MCF 10A (cell line): ENCODE results near the gene CNTNAP1. TPM values are rescaled to one million over a fixed set of nuclear protein-coding genes. Genes with fewer than 3 reads are reported as not detected.

Source experiments
- BruUV-seq: library from RNA; stranded (reverse); fragments of 400-500 nt; replicated peaks from 2 replicates; lab custom pipeline; 2021; lab: Mats Ljungman, UMichigan
- CTCF ChIA-PET: fragments of 300-600 bp; sonication (Branson Sonifier 250); formaldehyde crosslinking; extraction: SDS; loops from one replicate; lab custom pipeline; 2021; ENCODE audit warnings: antibody characterized with exemption, inconsistent platforms; lab: Yijun Ruan, JAX
- POLR2A ChIA-PET: fragments of 300-600, 350-650 bp; sonication (Branson Sonifier 250); formaldehyde crosslinking; extraction: SDS; loops from one replicate; lab custom pipeline; 2020; ENCODE audit warnings: antibody characterized with exemption, inconsistent platforms; lab: Yijun Ruan, JAX
- DNase-seq: peaks from one replicate; pipeline ENCODE4 v3.0.0-alpha.2; 2018; ENCODE audit not compliant: unreplicated experiment
- H3K27ac Mint-ChIP-seq: one replicate; pipeline ENCODE4 v1.8.0; 2022; ENCODE audit warnings: mild to moderate bottlenecking, low read depth, mixed read lengths; ENCODE audit not compliant: unreplicated experiment
- H3K27me3 Mint-ChIP-seq: one replicate; pipeline ENCODE4 v1.8.0; 2022; ENCODE audit warnings: mixed read lengths; ENCODE audit not compliant: insufficient read depth, unreplicated experiment
- H3K36me3 Mint-ChIP-seq: one replicate; pipeline ENCODE4 v1.8.0; 2022; ENCODE audit warnings: mild to moderate bottlenecking, moderate library complexity, mixed read lengths; ENCODE audit not compliant: insufficient read depth, unreplicated experiment
- H3K4me1 Mint-ChIP-seq: one replicate; pipeline ENCODE4 v1.8.0; 2022; ENCODE audit warnings: mixed read lengths; ENCODE audit not compliant: insufficient read depth, unreplicated experiment
- H3K4me3 Mint-ChIP-seq: one replicate; pipeline ENCODE4 v1.8.0; 2022; ENCODE audit warnings: mild to moderate bottlenecking, moderate library complexity, mixed read lengths; ENCODE audit not compliant: unreplicated experiment
- H3K9me3 Mint-ChIP-seq: one replicate; pipeline ENCODE4 v1.8.0; 2022; ENCODE audit warnings: mixed read lengths; ENCODE audit not compliant: unreplicated experiment
- intact Hi-C: fragments of 100-400 bp; cut with micrococcal nuclease; formaldehyde crosslinking; loops from 2 replicates; pipeline ENCODE4 v1.14.1; 2022
- total RNA-seq: library from RNA; stranded (reverse); gene quantifications from 2 replicates; pipeline ENCODE4 v1.2.3, GENCODE V29; 2022
- TF ChIP-seq, protein P1 (sequence below): fragments of 200-600 bp; IDR thresholded peaks from one replicate; pipeline ENCODE4 v1.8.0; 2022; ENCODE audit warnings: antibody characterized with exemption, mild to moderate bottlenecking; ENCODE audit not compliant: unreplicated experiment

CNTNAP1 gene
- total RNA-seq, 1 experiment from 2014 or later = 1.2 TPM

DNA sequence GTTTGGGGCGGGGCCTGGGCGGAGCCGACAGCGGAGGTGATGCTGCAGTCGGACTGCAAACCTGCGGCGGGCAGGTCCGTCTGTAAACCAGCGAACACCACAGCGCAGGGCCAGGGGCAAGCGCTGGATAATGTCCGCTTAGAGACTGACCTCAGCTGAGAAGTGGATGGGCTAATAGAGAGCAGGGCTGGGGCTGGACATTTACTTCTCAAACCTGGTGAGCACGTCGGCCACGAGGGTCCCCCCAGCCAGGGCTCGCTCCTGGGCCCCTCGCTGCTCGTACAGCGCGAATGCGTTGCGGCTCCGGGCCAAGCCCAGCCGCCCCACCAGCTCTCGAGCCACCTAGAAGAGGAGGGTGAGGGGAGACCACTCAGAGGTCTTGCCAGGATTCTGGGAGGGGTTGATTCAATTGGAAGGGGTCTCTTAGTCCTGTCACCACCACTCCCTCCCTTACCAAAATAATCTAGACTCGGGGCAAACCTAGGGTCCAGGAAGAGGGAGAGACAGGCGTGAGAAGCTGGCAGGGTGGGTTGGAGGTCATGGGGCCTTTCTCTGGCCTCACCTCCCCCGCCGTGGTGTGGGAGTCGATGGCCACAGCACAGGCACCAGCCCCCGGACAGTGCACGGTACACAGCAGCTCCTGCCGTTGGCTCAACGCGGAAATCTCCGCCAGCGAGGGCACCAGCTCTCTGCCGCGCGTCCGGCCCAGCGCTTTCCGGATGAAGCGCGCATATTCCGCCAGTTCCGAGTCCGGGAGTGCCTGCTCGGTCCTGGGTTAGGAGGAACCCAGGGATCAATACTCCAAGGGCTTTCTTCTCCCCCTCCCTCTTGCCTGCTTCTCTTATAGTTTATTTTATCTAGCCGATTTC, 11.3 kb upstream of the CNTNAP1 start:
- no peaks in the 10 kb centered on the region for H3K9me3 Mint-ChIP-seq
- peaks cover 42% of the 10 kb centered on the region for H3K4me1 Mint-ChIP-seq
- H3K27me3 Mint-ChIP-seq = no peaks in the 10 kb centered on the region
- TF ChIP-seq, protein P1, sequence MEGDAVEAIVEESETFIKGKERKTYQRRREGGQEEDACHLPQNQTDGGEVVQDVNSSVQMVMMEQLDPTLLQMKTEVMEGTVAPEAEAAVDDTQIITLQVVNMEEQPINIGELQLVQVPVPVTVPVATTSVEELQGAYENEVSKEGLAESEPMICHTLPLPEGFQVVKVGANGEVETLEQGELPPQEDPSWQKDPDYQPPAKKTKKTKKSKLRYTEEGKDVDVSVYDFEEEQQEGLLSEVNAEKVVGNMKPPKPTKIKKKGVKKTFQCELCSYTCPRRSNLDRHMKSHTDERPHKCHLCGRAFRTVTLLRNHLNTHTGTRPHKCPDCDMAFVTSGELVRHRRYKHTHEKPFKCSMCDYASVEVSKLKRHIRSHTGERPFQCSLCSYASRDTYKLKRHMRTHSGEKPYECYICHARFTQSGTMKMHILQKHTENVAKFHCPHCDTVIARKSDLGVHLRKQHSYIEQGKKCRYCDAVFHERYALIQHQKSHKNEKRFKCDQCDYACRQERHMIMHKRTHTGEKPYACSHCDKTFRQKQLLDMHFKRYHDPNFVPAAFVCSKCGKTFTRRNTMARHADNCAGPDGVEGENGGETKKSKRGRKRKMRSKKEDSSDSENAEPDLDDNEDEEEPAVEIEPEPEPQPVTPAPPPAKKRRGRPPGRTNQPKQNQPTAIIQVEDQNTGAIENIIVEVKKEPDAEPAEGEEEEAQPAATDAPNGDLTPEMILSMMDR = no peak
- no peak overlapping the region for H3K27ac Mint-ChIP-seq
- no TSS peak for BruUV-seq
- intact Hi-C loops = no loop called here
- ChIA-PET POLR2A (interaction anchor here (1.1 to 10.9 kb wide), 8 partner anchors 9 to 93 kb away, joined by 3 to 158 read pairs (median 7); partner anchors contain the start of genes EZH1, PSMC3IP, RETREG3 and TUBG1), CTCF (interaction anchor here (0.7 to 3.4 kb wide), 6 partner anchors 44 to 103 kb away, joined by 3 to 13 read pairs (median 4); partner anchors contain the start of gene PSMC3IP)
- peaks cover 50% of the 10 kb centered on the region for H3K36me3 Mint-ChIP-seq
- no peak for DNase-seq
- H3K4me3 Mint-ChIP-seq = peak overlapping the region; percentile 25

DNA sequence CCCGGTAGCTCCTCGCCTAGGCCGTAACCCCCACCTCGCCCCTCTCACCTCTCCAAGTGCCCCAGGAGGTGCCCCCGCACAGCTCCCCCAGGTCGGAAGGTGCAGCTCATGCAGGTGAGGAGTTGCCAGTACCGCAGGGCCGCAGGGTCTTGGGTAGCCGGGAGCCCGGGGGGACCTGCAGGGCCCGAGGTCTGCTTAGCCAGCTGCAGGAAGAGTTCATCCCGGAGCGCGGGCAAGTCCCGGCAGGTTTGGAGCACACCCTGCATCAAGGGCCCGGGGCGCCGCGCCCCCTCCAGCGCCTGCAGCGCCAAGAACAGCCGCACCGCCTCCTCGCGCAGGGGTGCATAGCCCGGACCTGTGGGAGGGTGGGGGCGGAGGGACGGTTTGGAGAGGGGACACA, 10.3 kb upstream of the CNTNAP1 start:
- peak; percentile 27 for DNase-seq
- Mint-ChIP-seq H3K27me3 (no peaks in the 10 kb centered on the region), H3K9me3 (no peaks in the 10 kb centered on the region), H3K36me3 (peaks cover 47% of the 10 kb centered on the region), H3K27ac (no peak overlapping the region), H3K4me3 (peak overlapping the region; percentile 25), H3K4me1 (peaks cover 38% of the 10 kb centered on the region)
- POLR2A ChIA-PET = interaction anchor here (0.6 to 10.9 kb wide), 11 partner anchors 10 to 136 kb away, joined by 3 to 158 read pairs (median 5); partner anchors contain the start of genes EZH1, NAGLU, PSMC3IP and RETREG3
- CTCF ChIA-PET = interaction anchor here (0.7 to 3.4 kb wide), 5 partner anchors 45 to 94 kb away, joined by 3 to 13 read pairs (median 3); partner anchors contain the start of gene PSMC3IP
- intact Hi-C loops = no loop called here
- no TSS peak for BruUV-seq
- TF ChIP-seq, protein P1 = no peak

DNA sequence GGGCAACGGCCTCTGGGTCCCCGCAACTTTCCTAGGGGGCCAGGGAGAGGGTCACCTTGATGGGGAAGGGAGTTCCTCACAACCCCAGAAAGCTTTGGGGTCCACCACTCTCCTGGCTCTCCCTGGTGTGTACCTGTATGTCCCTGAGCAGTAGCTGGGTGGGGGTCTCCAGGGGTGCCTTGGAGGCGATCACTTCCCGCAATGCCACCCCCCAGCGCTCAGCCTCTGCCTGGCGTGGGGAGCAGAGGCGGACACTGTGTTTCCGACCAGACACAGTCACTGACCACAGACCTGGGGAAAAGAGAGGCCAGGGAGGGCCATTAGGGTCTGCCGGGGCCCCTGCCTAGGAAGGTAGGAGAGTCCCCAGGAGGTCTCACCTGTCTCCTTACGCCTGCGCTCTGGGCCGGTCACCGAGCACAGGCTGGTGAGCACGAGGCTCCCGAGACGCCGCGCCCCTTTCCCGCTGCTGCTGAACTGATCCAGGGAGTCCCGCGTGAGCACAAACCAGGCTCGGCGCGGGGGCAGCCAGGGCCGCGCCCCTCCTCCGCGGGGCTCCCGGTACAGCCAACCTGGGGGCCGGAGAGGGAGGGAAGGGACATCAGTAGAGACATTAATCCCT, 9.0 kb upstream of the CNTNAP1 start:
- H3K9me3 Mint-ChIP-seq = no peaks in the 10 kb centered on the region
- H3K4me3 Mint-ChIP-seq = no peak overlapping the region
- intact Hi-C loops = no loop called here
- TF ChIP-seq, protein P1 = no peak
- CTCF ChIA-PET = interaction anchor here (1.5 to 3.4 kb wide), 2 partner anchors 50 to 95 kb away, joined by 3 to 13 read pairs; partner anchors contain the start of gene PSMC3IP
- peaks cover 47% of the 10 kb centered on the region for H3K36me3 Mint-ChIP-seq
- no peak overlapping the region for H3K27ac Mint-ChIP-seq
- no TSS peak for BruUV-seq
- POLR2A ChIA-PET = interaction anchor here (0.6 to 10.9 kb wide), 9 partner anchors 12 to 160 kb away, joined by 4 to 158 read pairs (median 11); partner anchors contain the start of genes PSMC3IP, RETREG3, TUBG1 and TUBG2
- H3K4me1 Mint-ChIP-seq = peaks cover 28% of the 10 kb centered on the region
- no peak for DNase-seq
- no peaks in the 10 kb centered on the region for H3K27me3 Mint-ChIP-seq
